ENCODE data around the gene ACVRL1. TPM values are rescaled to one million over a fixed set of nuclear protein-coding genes. Genes with fewer than 3 reads are reported as not detected.
A peak's percentile ranks its signal among the peaks of the same experiment; 100 is the strongest.

ACVRL1 gene
- total and polyA plus RNA-seq, 2 donors (not counting 1 experiment from before 2014, with no cell fraction given) = not detected

DNA sequence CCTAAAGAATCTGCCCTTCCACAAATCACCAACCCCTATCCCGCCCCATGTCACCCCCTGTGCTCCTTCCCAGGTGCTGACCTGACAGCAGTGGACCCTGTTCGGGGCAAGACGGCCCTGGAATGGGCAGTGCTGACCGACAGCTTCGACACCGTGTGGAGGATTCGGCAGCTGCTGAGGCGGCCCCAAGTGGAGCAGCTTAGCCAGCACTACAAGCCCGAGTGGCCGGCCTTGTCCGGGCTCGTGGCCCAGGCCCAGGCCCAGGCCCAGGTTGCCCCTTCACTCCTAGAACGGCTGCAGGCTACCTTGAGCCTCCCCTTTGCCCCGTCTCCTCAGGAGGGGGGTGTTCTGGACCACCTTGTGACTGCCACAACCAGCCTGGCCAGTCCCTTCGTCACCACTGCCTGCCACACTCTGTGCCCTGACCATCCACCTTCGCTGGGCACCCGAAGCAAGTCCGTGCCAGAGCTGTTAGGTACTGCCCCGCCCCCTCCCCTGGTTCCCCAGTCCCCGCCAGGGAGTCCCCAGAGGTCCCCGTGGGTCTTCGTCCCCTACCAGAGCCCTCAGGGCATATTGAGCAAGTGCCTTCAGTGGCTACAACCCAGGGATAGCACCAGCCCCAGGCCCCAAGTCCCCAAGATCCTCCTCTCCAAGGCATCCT lies 16.7 kb upstream of the ACVRL1 start:
- H3K9me3 Mint-ChIP-seq (ENCODE audit: insufficient read depth) = no peaks in the 10 kb centered on the region
- H3K4me1 Mint-ChIP-seq = peaks cover 7% of the 10 kb centered on the region
- no peaks in the 10 kb centered on the region for H3K79me2 ChIP-seq (ENCODE audit: control insufficient read depth, insufficient read depth, low read length)
- H3K4me3 Mint-ChIP-seq = no peak overlapping the region
- H3K4me1 ChIP-seq (ENCODE audit: control insufficient read depth in 2 of 2, insufficient read depth in 2 of 2, low read length in 2 of 2) = peaks cover 5 to 16% of the 10 kb centered on the region in 2 donors
- peaks cover 3% of the 10 kb centered on the region for H3K27me3 Mint-ChIP-seq
- peaks cover 0 to 14% (median 0%) of the 10 kb centered on the region in 4 experiments for H3K27me3 ChIP-seq (replicated peaks in 1 of 4; ENCODE audit: control extremely low read depth in 1 of 4, control insufficient read depth in 3 of 4, insufficient read depth in 4 of 4, low read length in 3 of 4)
- no peaks in the 10 kb centered on the region for H4K20me1 ChIP-seq (ENCODE audit: control insufficient read depth, insufficient read depth, low read length, poor library complexity, severe bottlenecking)
- no peak overlapping the region for H3K9ac ChIP-seq (ENCODE audit: low read length)
- H3K4me3 ChIP-seq (ENCODE audit: control extremely low read depth in 1 of 5, extremely low read depth in 1 of 5, insufficient read depth in 1 of 5, low read depth in 2 of 5, low read length in 4 of 5) = no peak overlapping the region
- no peaks in the 10 kb centered on the region for H3K36me3 ChIP-seq (replicated peaks in 1 of 2; ENCODE audit: control extremely low read depth in 1 of 2, control insufficient read depth in 1 of 2, extremely low read depth in 1 of 2, insufficient read depth in 2 of 2, low read length in 1 of 2)
- no peak for TF ChIP-seq EZH2 (IDR thresholded peaks at IDR 0.05; ENCODE audit: borderline replicate concordance, insufficient read depth, low read depth, low read length, poor library complexity, severe bottlenecking)
- TF ChIP-seq, protein P1, sequence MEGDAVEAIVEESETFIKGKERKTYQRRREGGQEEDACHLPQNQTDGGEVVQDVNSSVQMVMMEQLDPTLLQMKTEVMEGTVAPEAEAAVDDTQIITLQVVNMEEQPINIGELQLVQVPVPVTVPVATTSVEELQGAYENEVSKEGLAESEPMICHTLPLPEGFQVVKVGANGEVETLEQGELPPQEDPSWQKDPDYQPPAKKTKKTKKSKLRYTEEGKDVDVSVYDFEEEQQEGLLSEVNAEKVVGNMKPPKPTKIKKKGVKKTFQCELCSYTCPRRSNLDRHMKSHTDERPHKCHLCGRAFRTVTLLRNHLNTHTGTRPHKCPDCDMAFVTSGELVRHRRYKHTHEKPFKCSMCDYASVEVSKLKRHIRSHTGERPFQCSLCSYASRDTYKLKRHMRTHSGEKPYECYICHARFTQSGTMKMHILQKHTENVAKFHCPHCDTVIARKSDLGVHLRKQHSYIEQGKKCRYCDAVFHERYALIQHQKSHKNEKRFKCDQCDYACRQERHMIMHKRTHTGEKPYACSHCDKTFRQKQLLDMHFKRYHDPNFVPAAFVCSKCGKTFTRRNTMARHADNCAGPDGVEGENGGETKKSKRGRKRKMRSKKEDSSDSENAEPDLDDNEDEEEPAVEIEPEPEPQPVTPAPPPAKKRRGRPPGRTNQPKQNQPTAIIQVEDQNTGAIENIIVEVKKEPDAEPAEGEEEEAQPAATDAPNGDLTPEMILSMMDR (IDR thresholded peaks at IDR 0.05) = no peak
- CTCF ChIA-PET = interaction anchor here (1.1 kb wide), 1 partner anchor 135 kb away, joined by 5 read pairs; no protein-coding TSS in a partner anchor
- DNase-seq (no peak), ATAC-seq (ENCODE audit: low read depth) (no peak)
- WGBS (ENCODE audit: insufficient coverage) = 92% methylated on average over 22 of the region's 22 CpGs
- intact Hi-C loops (cut with micrococcal nuclease) = no loop called here
- H3K4me2 ChIP-seq (replicated peaks; ENCODE audit: low read depth, low read length, poor library complexity, severe bottlenecking) = no peak overlapping the region
- H3K27ac ChIP-seq (ENCODE audit: low read length in 2 of 2) = no peak overlapping the region
- no peak overlapping the region for H3K27ac Mint-ChIP-seq
- peaks cover 0 to 9% (median 0%) of the 10 kb centered on the region in 3 donors for H3K9me3 ChIP-seq (ENCODE audit: control extremely low read depth in 1 of 3, control insufficient read depth in 2 of 3, insufficient read depth in 1 of 3, low read length in 2 of 3)
- no peak overlapping the region for H2AFZ ChIP-seq (ENCODE audit: insufficient read depth, low read depth, low read length, poor library complexity, severe bottlenecking)
- POLR2A ChIA-PET = no interaction called here

DNA sequence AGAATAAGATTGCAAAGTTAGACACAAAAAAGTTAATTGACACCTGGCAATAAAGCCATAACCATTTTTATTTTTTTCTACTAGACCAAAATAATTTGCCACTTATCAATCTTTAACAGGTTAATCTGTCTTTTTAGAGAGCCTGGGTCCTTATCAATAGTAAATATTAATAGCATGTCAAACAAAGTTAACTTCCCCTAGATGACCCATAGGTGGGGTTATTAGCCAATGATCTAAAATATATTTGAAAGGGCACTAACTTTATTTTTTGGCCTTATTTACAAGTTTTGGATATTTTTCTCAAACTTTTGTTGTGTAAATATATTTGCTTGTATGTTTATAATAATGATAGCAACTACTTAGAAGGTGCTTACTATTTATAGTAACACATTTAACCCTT lies 15.5 kb upstream of the ACVRL1 start:
- Mint-ChIP-seq H3K27ac (no peak overlapping the region), H3K9me3 (ENCODE audit: insufficient read depth) (no peaks in the 10 kb centered on the region)

More for the DNA sequence above, 15.5 kb upstream of the ACVRL1 start:
- no peak overlapping the region for H3K4me2 ChIP-seq (replicated peaks; ENCODE audit: low read depth, low read length, poor library complexity, severe bottlenecking)
- no peak overlapping the region for H3K27ac ChIP-seq (ENCODE audit: low read length in 2 of 2)
- intact Hi-C loops (cut with micrococcal nuclease) = loop anchor here (1.0 kb wide), 1 partner anchor 88 kb away; no protein-coding TSS in a partner anchor
- TF ChIP-seq EZH2 (IDR thresholded peaks at IDR 0.05; ENCODE audit: borderline replicate concordance, insufficient read depth, low read depth, low read length, poor library complexity, severe bottlenecking) = no peak
- TF ChIP-seq, protein P1 (IDR thresholded peaks at IDR 0.05) = peak; percentile 44
- H3K4me1 ChIP-seq (ENCODE audit: control insufficient read depth in 2 of 2, insufficient read depth in 2 of 2, low read length in 2 of 2) = peaks cover 0 to 7% of the 10 kb centered on the region in 2 donors
- H3K4me1 Mint-ChIP-seq = no peaks in the 10 kb centered on the region
- H3K27me3 Mint-ChIP-seq = peaks cover 11% of the 10 kb centered on the region
- H3K79me2 ChIP-seq (ENCODE audit: control insufficient read depth, insufficient read depth, low read length) = no peaks in the 10 kb centered on the region
- POLR2A ChIA-PET = no interaction called here
- CTCF ChIA-PET = interaction anchor here (1.2 to 3.4 kb wide), 3 partner anchors 16 to 89 kb away, joined by 4 to 17 read pairs (median 6); no protein-coding TSS in a partner anchor
- H3K9me3 ChIP-seq (ENCODE audit: control extremely low read depth in 1 of 3, control insufficient read depth in 2 of 3, insufficient read depth in 1 of 3, low read length in 2 of 3) = peaks cover 0 to 9% (median 0%) of the 10 kb centered on the region in 3 donors
- ATAC-seq (ENCODE audit: low read depth) (no peak), DNase-seq (no peak)
- no peak overlapping the region for H2AFZ ChIP-seq (ENCODE audit: insufficient read depth, low read depth, low read length, poor library complexity, severe bottlenecking)
- H3K9ac ChIP-seq (ENCODE audit: low read length) = no peak overlapping the region
- H3K36me3 ChIP-seq (replicated peaks in 1 of 2; ENCODE audit: control extremely low read depth in 1 of 2, control insufficient read depth in 1 of 2, extremely low read depth in 1 of 2, insufficient read depth in 2 of 2, low read length in 1 of 2) = no peaks in the 10 kb centered on the region
- H3K4me3 Mint-ChIP-seq = no peak overlapping the region
- no peak overlapping the region for H3K4me3 ChIP-seq (ENCODE audit: control extremely low read depth in 1 of 5, extremely low read depth in 1 of 5, insufficient read depth in 1 of 5, low read depth in 2 of 5, low read length in 4 of 5)
- peaks cover 0 to 15% (median 0%) of the 10 kb centered on the region in 4 experiments for H3K27me3 ChIP-seq (replicated peaks in 1 of 4; ENCODE audit: control extremely low read depth in 1 of 4, control insufficient read depth in 3 of 4, insufficient read depth in 4 of 4, low read length in 3 of 4)
- no peaks in the 10 kb centered on the region for H4K20me1 ChIP-seq (ENCODE audit: control insufficient read depth, insufficient read depth, low read length, poor library complexity, severe bottlenecking)

Data from B cell (primary cell).